HTERT RPE-1 (cell line): ENCODE measurements around the gene ALX4.

Source experiments
- in situ Hi-C: fragments of 300-500 bp; cut with MboI; formaldehyde crosslinking; loops from 4 replicates; pipeline ENCODE4 v1.14.3; 2020; ENCODE audit warnings: low sequenced_read_pairs

The ALX4 gene

DNA sequence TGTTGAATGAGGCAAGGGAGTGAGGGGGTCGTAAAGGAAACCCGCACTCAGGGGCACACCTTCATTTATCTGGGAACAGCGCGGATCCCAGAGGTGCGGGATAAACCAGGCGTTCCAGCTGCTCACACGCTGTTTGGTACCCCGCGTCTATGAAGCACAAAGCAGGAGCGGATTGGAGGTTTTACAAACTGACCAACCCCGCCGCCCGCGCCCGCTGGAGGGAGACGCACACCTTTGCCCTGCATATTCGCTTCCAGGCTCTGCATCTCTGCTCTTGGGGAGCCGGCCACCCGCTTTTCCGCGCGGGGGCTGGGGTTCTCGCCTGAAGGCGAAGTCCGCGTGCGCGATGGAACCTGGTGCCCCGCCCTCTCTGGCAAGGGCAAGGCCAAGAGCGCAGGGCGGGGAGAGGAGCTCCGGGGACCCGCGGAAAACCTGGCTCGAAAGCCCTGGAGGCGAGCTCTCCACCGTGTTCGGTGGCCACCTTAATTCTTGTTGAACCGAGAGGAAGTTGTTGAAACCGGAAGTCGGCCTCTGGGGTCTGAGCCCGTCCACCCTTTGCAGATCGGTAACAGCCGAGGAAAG, 6.8 kb upstream of the ALX4 start:
- in situ Hi-C loops = no loop called here

DNA sequence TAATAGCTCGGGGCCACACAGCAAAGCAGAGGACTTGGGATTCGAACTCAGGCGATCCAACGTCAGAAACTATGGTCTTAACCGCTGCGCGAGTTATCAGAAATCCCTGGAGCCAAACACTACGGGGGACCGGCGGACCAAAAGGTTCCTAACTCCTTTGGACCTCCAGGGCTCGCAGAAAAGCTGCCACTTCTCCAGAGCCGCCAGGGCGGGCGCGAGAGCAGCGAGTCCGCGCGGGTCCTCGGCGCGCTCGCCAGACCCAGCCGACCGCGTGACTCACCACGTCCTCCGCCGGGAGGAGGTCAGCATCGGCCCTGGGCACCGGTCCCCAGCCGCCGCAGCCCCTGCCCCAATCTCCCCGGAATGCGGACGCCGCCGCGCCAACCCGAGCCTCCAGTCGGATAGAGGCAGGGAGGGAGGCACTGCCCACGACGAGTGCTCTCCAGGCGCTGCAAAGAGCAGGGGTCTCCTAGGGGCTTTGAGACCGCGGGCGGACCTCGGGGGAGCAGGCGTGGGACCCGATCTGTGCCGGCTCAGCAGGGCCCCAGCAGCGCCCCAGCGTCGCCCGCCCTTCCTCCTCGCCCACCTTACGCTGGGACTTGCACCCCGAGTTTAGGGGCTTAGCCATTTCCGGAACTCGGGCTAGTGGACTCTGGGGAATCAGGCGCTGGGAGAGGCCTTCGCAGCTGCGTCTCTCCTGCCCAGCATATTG, 6.2 kb upstream of the ALX4 start:
- in situ Hi-C loops = no loop called here

DNA sequence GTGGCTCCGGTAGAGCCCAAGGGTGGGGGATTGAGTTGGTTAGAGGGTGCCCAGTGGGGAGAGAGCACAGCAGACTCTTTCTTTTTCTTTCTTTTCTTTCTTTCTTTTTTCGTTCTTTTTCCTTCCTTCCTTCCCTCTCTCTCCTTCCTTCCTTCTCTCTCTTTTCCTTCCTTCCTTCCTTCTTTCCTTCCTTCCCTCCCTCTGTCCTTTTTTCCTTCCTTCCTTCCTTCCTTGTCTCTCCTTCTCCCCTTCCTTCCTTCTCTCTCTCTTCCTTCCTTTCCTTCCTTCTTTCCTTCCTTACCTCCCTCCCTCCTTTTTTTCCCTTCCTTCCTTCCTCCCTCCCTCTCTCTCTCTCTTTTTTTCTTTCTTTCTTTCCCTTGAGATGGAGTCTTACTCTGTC, 4.8 kb upstream of the ALX4 start:
- in situ Hi-C loops = no loop called here

DNA sequence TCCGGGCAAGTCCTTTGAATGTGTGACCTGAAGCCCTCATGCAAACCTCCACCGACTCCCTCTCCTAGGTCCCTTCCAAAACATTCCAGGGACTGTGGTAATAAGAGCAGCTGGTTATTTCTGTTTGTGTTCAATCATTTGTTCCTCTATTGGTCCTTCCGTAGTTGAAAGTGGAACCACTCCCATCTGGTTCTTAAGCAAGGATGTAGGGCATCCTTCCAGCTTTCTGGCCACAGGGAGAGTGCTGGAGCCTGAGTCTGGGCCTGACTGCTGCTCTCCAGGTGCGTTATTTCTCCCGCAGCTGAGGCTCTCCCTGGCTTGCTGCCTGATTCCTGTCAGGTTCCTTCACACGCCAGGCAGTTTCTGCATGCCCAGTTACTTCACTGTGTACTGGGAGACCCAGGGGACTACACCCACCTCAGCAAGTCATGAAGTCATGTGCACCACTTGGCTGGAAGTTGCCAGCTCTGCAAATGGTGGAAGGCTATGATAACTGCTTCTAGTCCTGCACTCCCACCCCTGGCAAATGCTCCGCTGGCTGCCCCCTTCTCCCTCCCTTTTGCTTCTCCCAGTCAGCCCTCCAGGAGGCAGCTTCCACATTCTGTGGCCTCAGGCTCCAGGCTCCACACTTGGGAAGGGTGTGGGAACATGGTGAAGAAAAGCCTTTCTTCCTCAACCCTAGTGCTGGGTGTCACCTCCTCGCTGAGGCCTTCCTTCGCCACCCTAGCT, 4.0 kb upstream of the ALX4 start:
- in situ Hi-C loops = no loop called here

DNA sequence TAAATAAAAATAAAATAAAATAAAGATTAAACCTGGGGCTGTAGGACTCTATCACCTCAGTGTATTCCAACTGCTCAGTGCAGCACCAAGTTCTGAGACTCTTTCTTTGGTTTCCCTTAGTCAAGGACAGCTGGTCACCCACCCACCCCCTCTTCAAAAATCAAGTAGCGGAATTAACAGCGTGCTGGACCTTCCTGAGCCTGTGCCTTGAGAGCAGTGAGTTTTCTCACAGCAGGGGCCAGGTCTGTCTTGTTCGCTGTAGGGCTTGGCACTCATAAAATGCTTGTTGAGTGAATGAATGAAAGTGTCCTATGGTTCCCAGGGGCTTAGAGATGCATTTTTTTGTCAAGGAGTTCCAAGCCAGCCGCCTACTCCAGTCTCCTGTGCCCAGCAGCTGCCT, 2.9 kb upstream of the ALX4 start:
- in situ Hi-C loops = no loop called here

DNA sequence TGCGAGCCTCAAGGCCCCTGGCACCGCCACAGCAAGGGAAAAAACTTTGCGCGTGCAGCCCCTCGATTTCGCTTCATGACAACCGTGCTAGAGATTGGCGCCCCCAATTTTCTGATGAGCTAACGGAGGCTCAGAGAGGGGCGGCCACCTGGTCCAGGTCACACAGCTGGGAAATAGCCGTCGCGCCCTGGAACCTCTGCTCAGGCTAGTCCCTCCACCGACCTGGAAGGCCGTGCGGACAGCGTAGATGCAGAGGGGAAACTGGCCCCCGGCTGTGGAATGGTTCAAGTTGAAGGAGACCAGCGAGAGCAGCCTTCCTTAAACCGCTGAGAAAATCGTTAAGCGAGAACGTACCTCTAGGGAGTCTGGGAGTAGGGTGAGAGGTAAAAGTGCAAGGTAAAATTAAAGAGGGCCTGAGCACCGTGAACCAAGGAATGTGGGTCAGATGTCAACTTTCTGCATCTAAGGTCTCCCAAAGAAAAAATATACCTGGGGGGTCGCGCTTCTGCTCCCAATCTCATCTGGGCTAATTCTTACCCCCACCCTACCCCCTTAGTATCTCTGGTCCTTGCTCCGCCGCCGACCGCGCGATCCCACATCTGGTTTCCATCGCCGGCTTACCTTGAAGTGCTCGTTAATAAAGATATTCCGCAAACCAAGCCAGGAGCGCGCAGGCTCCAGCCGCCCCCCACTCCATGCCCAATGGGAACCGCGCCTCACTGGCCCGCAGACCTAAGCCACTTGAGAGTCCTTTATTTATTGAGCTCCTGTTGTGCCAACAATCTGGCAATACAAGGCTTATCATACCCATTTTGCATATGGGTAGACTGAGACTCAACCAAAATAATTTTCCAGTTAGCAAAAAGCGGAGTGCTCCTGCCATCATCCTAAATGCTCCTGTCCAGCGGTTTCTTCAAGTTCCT, 1.7 kb upstream of the ALX4 start:
- in situ Hi-C loops = no loop called here

DNA sequence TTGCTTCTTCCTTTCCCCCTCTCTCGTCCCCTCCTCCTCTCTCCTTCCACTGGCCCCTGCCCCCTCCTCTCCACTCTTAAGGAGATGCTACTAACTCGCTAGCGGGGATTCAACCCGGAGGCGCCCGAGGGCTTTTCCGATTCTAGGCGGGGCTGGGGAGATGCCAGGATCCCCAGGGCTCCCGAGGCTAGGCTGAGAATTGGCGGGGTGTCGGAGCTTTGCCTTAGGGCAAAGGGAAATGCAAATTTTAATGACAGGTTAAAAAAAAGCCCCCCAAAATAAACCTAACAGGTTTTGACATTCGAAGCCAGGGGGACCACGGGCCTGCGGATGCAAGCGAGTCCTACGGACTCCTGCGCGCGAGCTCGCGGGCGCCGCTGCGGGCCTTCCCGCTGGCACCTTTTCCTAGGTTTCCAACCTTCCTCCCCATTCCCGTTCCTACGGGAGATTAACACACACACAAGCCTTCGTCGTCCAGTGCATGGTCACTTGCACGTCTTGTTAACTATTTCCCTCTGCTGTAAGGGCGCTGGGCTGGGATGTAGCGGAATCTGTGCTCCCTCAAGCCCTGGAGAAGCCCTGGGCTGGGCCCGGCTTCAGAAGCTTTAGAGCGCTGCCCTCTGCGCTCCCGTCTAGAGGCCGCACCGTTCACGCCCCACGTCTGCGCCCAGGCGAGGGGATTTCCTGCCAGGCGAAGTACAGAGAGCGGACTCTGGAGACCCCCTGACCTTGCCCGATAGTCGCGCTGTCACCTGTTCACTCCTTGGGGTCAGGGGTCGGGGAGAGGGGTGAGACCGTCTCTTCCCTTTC, 729 bp upstream of the ALX4 start:
- in situ Hi-C loops = no loop called here

DNA sequence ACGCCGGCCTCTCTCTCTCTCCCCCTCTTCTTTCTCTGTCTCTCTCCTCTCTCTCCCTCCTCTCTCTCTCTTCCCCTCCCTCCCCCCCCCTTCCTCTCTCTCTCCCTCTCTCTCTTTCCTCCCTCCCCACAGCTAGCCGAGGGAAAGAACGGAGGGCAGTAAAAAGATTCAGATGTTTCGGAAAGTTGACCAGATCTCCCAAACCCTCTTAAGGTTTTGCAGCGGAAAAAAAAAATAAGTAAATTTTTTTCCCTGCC, 195 bp upstream of the ALX4 start:
- in situ Hi-C loops = no loop called here

DNA sequence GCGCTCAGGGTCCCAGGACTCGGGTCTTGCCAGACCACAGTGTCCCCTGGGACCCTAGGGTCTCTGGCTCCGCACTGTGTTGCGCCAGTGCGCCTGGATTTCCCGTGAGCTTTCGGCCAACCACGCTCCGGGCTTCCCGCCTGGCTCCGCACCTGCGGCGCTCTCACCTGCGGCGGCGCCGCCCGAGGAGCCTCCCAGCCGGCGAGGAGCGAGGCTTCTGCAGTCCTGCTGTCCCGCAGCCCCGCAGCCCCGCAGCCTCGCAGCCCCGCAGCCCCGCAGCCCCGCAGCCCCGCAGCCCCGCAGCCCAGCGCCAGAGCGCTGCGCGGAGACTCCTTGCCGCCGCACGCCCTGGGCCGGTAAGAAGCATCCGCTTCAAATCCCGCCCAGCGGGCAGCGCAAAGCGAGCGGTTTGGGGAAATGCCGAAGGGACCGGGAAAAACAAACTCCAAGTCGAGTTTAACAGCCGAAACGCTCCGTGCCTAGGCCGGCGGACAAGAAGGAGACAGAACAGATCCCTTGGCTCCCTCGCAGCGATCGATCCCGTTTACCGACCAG, 939 bp downstream of the ALX4 start:
- in situ Hi-C loops = no loop called here

DNA sequence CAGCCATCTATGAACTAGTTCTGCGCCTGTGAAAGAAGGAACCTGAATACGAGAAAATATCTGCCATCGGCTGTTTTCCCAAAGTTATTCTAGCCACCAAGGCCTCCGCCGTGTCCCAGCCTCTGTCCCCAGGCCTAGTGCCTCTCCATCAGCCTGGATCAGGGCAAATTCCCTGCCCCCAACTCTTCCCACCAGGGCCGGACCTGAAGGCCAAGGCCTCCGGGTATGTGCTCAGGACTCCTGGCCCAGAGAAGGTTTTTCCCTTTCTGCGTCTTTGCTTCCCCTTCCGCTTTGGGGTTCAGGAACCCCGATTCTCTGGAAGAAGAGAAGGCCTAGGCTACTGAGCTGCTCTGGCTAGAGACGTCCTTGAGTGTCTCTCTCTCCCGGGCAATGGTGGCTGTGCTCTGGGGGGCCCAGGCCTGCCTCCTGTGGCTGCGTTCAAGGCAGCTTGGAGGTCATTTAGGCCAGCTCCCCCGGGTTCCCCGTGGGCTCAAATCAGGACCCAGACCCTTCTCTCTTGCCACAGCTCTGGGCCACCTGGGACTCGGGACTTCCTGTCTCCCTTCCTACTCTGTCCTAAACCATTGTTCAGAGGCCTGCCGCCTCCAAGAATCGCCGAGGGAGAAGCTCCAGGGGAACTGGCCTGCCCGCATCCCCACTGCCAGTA, 1.6 kb downstream of the ALX4 start:
- in situ Hi-C loops = no loop called here

DNA sequence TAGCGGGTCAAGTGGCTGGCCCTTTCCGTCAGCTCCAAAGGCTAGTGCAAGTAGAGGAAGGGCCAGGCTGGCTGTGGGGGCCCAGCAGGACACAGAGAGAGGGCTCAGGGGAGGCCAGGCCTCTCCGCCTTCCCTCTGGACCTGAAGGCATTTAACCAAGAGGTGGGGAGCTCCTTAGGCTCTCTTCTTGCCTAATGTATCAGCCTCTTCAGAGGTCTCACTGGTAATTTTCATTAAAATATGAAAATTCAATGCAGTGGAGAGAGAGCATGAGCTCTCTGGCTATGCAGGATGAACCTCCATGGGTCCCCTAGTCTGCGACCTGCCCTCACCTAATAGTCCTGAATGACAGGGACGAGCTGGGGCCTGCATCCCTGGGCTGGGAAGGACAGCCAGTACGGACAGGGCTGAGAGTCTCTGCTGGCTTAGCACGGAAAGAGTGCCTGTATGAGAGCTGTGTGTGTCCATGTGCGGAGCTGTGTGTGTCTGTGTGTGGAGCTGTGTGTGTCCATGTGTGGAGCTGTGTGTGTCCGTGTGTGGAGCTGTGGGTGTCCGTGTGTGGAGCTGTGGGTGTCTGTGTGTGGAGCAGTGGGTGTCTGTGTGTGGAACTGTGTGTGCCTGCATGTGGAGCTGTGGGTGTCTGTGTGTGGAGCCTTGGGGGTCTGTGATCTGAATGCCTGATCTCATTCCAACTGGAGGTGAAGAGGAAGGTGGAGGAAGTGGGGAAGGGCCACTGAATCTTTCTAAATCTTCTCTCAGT, 2.4 kb downstream of the ALX4 start:
- in situ Hi-C loops = no loop called here

DNA sequence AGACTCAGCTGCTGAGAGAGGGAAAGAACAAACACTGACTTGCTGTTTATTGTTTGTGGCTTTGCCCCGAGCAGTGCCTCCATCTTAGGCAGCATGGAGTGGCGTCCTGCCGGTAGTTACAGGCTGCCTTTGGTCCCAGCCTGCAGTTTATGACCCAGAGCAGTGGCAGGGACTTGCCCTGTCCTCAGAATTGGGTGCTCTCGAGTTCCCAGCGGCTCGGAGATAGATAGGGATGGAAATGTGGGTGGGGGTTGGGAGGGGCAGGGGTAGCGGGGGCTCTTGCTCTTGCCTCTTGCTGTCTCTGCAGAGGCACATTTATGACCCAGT, 3.1 kb downstream of the ALX4 start:
- in situ Hi-C loops = no loop called here

DNA sequence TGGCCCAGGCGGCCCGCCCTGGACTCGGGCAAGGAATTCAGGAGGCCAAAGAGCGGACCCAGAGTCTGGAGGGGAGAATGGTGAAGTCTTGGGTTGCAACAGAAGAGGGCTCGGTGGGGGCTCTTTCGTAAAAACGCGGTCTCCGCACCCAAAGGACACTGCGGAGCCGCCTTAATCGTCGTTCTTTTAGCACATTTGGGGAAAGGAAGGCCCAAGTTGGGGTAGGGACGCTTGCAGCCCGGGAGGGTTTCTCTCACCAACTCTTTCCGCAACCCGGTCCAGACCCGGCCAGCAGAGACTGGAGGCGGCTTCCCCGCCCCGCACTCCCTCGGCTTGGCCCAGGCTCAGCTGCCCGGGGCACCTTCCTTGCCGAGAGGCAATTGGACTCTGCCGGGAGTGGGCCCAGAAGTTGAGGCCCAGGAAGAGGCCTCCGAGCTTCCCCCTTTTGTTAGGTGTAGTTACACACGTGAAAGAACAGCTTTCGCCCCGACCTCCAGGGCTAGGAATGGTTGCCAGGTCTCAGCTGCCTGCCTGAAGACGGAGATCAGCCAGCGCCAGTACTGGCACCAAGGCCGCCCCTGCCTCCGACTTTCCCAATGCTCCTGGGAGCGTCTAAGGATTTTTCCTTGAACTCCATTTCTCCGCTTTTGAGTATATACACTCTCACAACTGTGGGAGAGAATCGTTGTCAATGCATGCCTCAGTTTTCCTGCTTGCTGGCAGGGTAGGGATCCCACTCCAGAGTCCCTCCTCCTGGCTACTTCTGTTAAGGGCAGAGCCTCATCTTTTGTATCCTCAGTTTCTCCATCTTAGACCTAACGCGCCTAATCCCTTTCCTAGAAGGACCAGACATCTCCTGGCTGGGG, 3.7 kb downstream of the ALX4 start:
- in situ Hi-C loops = no loop called here

DNA sequence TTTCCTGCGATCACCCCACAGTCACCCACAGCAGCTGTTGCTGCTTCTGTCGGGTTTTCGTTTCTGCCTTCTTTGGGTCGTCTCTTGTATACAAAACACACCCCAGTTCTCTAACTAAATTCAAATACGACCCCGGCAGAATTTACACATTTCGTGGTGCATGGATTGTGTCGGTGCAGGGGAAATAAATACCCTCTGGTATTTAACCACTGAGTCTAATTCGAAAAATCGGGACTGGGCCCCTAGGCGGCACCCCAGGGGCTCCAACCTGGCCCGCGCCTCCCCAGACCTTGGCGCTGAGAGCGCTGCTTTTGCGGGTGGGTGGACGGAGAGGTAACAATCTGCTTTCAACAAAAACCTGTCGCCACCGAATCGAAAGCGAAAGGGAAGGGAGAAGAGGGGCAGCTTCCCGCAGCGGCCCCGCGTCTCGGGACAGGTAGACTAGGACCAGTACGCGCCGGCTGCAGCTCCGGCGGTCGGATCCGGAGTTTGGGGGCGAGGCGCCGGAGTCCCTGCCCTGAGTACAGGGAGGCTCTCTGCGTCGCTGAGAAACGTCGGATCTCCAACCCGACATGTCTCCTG, 4.4 kb downstream of the ALX4 start:
- in situ Hi-C loops = no loop called here

DNA sequence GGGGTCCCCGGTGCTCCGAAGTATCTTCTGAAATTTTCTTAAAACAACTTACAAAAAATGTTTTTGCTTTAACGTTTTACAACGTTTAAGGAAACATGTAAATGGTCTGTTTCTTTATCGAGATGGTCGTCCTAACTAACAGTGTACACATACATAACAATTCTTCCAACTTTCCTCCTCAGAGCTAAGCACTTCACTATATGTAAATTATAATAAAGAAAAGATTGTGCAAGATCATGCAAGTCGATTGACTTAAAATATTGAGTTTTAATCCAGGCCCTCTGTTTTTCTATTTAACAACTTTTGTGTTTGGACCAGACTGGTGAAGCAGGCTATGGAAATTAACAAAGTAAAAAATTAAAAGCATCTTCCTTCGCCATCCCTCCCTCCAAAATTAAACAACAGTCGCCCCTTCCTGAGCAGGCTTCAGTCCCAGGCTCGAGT, 4.9 kb downstream of the ALX4 start:
- in situ Hi-C loops = no loop called here

DNA sequence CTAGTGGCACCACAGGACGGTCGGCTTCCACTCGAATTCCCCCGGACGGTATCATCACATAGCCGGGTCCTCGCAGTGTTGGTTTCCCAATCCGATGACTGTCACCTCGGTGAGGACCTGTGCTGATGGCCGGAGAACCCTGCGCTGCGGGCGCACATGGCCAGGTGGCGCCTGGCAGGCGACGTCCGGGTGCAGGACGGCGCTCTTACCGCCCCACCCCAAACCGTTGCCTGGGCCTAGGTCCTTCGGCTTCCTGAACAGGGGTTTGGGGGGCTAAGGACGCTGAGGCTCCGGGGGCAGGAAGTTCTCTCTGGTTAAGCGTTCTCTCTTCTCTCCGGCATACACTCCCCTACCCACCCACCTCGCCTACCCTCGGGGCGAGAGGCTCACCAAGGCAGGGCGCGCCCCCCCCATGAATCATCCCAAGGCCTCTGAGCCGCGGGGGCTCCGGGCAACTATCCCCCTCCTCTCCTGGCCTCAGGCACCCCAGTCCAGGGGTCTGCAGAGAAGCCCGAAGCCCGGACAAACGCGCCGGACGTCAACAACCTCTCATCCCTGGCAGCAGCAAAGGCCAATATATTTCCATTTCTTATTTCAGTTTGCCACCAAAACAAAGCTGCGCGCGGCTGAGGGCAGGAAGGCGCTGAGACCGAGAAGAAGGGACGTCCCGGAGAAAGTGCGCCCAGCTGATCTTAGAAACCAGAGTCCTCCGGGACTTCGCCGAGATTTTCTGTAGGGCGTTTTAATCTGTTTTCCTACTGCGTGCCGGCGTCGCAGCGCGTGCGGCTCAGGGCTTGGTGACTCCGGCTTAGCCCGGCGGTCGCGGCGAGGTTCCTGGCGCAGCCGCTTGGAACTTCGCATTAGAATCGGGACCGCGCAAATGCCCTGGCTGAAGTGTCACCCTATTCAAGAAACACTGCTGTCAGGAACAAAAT, 5.6 kb downstream of the ALX4 start:
- in situ Hi-C loops = no loop called here

DNA sequence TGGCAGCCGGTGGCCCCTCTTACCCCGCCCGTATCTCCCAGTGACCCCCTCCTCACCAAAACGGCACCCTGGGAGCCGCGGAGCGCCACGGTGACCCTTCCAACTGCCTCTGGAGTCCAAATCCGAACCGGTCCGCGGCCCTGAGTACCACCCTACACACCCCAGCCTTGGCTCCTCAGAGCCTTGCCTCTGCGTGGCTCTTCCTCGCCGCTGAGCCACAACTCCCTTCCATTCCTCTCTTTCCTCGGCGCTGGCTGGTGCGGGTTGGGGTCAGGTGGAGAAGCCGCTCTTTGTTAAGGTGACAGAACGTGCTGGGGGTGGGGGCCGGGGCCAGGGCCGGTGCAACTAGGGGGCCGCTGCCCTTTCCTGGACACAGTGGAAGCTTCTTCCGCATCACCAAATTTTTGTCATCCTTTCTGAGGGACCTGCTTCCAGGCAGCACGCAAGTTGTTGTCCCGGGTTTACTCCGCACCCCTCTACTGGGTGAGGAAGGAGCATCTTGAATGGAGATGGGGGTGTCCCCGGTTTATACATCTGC, 6.5 kb downstream of the ALX4 start:
- in situ Hi-C loops = no loop called here
